ENCODE data around the gene PSTPIP1.

The PSTPIP1 gene

DNA sequence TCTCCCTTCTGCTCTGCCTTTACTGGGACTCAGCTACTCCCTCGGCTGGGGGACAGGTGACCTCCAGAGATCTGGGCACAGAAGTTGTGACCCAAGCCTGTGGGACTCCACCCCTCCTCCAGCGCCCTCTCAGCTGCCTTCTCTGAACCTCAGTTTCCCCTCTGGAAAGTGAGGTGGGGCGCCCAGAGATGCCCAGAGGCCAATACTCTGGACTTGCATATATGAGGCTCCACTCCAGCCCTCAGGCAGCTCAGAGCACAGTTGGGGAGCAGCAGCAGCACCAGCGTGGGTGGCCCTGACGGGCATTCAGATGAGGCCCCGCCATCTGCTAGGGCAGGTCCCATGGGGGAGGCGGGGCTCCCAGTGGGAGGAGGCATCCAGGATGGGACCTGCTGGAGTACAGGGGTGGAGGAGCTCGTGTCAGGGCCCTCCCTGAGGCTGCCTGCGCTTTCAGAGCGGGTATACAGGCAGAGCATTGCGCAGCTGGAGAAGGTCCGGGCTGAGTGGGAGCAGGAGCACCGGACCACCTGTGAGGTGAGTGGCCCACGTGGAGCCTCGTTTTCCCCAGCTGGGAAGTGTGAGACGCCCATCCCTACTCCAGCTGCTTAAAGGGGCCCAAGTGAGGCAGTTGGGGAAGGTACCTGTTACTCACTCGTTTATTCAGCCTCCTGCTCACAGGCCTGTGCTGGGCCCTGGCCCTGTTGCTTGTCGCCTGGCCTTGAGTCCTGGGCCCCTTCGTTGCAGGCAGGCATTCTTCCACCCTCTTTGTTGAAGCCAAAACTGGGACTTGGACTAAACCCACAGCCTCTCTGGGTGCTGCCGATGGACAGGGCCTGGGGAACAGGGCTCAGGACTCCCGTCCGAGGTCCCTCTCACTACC lies 35.4 kb downstream of the PSTPIP1 start:
- no peak for DNase-seq (ENCODE audit: low spot score)

DNA sequence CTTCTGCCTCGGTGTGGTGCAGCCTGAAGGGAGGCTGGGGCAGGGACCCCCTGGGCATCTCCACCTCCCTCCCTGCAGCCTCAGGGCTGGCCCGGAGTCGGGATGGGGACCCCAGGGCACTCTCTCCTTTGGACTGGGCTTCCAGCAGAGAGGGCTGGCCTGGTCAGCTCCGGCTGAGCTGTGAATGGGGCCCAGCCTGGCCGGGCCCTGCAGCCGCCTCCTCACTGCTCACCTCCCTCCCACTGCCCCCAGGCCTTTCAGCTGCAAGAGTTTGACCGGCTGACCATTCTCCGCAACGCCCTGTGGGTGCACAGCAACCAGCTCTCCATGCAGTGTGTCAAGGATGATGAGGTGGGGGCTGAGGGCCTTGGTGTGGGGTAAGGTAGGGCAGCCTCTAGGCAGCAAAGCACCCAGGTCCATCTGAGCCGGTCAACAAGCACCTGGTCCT lies 36.0 kb downstream of the PSTPIP1 start:
- DNase-seq (ENCODE audit: low spot score), result no peak

DNA sequence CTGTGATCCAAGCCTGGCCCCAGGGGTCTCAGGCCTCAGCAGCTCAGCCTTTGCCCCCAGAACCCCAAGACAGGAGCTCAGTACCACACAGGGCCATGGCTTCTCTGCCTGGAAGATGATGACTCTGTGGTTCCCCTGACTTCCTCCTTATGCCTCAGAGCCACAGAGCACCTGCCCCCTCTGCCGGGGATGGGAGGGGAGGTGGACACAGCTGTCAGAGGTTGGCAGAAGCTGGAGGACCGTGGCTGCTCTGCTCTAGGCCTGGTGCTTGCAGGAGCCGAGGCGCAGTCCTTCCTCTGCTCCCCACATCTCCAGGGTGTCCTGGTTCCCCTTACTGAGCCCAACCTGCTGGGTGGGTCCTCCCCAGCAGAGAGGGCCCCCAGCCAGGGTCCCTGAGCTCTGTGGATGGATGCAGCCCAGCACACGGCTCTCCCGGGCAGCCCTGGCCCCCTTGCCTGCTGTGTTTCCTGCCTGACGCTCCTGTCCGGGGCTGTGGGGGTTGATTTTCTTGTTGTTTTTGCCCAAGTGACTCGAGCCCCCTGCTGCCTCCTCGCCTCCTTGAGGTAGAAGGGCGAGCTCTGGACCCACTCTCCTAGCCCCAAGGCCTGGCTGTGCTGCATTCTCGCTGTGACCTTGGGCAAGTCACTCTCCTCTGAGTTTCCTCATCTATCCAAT lies 36.6 kb downstream of the PSTPIP1 start:
- peak; percentile 37 for DNase-seq (ENCODE audit: low spot score)

DNA sequence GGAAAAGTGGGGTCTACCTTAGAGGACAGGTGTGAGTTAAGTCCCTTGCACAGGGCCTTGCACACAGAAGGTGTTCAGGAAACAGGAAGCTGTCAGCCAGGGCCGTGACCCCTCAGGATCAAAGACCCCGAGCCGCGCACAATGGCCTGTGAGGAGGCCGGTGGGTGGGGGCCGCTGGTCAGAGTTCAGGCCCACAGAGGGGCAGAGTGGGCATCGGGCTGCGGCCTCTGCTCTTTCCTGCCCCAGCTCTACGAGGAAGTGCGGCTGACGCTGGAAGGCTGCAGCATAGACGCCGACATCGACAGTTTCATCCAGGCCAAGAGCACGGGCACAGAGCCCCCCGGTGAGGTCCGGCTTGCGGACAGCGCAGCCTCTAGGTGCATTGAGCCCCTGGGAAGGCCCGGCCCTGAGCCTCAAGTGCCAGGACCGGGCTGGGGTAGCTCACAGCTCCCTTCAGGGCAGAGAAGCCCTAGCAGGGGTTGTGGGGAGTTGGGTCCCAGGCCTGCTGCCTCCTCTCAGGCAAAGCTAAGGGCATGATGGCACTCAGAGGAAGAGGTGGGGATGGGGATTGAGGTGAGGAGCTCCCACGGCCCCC lies 37.2 kb downstream of the PSTPIP1 start:
- no peak for DNase-seq (ENCODE audit: low spot score)

DNA sequence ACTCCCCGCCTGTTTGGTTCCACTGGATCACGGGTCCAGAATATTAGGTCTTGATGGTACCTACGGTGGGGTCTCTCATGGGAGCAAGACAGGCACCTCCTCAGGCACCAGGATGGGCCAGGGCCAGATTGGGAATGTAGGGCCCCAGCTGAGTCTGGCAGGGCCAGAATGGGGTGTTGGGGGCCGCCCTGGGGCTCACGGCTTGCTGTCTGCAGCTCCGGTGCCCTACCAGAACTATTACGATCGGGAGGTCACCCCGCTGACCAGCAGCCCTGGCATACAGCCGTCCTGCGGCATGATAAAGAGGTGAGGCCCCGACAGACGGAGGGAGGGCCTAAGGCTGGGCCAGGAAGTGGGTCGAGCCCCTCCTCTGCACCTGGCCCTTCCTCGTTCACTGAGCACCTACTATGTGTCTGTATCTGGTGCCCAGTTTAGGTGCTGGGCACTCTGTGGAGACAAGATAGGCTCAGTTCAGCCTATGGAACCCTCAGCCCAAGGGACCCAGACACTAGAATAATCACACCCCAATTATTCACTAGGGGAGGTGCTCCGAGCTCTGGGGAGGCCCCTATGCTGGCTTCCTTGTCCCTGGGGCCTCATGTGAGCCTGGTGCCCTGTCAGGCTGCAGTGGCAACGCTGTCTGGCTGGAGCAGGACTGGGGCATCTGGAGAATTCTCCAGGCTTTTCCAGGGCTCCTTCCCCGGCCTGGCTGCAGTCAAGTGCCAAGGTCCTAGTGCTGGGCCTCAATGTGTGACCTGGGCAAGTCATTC lies 37.9 kb downstream of the PSTPIP1 start:
- no peak for DNase-seq (ENCODE audit: low spot score)

DNA sequence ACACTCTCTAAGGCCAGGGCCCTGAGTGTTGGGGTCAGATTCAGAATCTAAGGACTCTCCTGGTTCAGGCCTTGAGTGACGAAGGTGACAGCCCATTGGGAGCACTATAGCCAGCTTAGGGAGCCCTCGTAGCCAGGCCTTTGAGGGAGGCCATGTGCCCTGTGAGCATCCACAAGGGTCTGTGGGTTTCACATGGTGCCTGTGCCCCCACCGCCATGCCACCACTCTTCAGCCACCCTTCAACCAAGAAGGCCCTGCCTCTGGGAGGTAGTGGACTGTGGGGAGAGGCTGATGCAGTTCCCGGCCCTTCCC lies 38.4 kb downstream of the PSTPIP1 start:
- DNase-seq (ENCODE audit: low spot score), result no peak

DNA sequence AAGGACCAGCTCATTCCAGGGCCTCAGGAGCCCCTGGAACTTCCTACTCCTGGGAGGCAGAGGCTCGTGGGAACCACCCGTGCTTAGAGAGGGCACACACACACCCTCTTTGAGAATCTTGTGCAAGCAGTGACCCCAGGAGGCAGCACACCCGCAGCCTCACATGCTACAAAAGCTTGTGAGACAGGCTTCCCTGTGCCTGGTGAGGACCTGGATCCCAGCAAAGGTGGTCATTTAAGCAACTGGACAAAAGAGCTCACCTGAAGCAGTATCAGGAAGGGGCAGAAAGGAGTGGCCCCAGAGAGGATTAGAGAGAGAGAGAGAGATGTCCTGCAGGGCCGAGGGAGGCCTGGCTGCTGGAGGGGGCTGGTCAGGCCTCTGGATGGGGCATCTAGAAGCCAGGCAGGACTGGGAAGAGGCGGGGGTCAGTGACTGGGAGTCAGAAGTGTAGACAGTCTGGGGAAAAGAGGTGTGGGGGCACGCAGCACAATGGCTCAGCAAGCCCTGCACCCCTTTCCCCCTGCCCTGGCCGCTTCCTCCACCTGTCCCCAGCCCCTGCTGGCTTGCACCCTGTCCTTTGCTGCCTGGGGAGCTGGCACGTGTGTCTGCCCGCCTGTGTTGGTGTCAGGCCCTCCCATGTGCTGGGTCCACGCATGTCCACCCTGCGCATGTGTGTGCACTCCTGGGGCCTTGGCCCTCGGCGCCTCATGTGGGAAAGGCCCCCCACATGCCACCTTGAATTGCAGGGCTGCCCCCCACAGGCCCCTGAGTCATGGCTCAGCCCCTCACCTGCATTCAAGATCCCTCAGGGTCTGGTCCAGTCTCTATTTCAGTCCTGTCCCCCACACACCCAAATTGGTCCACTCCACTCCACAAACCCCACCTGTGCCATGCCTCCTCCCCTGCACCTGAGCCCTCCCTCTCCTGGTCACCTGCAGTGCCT lies 39.1 kb downstream of the PSTPIP1 start:
- no peak for DNase-seq (ENCODE audit: low spot score)

DNA sequence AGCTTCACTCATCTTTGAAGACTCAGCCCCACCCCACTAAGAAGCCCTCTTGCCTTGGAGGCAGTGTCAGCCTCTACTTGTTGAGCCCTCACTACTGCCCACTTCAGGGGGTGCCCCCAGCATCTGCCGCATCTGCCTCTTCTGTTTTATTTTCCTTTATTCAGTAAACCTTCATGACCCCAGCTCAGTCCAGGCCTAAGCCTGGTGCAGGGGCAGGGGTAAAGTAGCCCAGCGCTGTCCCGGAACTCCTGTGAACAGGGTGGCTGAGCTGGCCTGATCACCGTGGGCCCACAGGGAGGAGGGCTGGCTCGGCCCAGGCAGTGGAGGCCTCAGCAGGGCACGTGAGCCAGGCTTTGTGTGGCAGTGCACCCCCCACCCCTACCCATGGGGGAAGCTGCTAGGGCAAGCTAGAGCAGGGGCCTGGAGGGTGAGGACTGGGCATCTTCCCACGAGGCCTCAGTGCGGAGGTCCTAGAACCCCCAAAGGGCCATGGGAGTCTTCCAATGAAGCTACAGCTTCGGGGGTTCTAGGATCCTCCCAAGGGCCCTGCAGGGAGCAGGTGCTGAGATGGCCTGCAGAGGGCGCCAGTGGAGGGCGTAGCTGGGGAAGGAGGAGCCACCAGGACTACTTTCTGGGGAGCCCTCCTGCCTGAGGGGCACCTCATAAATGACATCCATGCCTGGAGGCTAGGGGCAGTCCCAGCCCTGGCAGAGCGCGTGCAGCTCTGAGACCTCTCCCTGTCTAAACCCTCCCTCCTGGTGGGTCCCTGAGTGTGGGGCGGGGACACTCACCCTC lies 40.0 kb downstream of the PSTPIP1 start:
- DNase-seq (ENCODE audit: low spot score), result no peak

DNA sequence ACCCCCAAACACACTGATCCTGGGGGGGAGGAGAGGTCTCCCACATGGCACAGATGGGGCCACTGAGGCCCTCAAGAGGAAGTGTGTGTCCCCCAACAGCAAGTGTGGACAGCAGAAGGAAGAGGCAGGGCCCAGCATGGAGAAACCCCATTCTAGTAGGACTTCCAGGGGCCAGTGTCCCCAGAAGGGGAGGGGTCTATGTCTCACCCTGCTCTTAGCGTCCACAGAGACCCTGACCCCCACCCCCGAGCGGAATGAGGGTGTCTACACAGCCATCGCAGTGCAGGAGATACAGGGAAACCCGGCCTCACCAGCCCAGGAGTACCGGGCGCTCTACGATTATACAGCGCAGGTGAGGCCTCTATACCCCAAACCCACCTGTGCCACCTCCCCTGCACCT lies 40.7 kb downstream of the PSTPIP1 start:
- no peak for DNase-seq (ENCODE audit: low spot score)

DNA sequence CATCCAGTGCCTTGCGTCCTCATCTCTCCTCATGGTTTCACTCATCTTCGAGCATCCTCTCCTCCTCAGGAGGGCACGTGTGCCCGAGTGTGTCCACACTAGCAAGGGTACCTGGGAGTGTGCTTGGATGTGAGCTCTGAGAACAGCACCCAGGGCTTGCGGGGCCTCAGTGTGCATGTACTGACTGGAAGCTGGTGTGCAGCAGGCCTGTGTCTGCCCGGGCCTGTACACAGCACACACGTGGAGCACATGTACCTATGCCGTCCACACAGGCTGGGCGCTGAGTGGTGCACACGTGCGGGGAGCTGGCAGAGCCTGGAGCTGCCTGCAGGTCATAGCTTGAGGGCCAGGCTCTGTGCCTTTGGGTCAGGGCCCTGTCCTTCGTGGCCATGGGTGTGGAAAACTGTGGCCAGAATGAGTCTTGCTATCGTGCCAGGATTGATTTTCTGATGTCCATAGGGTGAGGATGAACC lies 41.1 kb downstream of the PSTPIP1 start:
- no peak for DNase-seq (ENCODE audit: low spot score)

DNA sequence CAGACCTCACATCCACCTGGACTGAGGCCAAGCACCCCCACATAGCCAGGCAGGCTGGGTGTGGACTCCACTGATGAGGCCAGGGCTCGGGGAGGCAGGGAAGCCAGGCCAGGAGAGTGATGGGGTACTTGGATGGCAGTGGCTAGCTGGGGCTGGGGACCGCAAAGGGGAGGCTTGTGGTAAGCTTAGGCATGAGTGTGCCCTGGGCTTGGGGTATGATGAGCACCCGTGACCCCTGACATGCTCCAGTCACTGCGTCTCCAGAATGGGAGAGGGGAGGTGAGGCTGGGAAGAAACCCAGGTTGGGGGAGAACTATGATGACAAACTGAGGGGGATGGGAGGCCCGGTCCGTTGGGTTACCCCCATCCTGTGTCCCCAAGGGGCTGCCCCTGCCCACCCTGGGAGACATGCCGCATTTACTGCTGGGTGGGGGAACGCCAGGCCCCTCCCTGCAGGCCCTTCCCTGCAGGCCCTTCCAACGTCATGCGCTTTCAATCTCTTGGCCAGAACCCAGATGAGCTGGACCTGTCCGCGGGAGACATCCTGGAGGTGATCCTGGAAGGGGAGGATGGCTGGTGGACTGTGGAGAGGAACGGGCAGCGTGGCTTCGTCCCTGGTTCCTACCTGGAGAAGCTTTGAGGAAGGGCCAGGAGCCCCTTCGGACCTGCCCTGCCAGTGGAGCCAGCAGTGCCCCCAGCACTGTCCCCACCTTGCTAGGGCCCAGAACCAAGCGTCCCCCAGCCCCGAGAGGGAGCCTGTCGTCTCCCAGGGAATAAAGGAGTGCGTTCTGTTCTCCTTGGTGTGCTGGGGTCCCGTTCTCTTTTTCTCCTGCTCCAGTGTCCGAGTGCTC lies 41.8 kb downstream of the PSTPIP1 start:
- no peak for DNase-seq (ENCODE audit: low spot score)

DNA sequence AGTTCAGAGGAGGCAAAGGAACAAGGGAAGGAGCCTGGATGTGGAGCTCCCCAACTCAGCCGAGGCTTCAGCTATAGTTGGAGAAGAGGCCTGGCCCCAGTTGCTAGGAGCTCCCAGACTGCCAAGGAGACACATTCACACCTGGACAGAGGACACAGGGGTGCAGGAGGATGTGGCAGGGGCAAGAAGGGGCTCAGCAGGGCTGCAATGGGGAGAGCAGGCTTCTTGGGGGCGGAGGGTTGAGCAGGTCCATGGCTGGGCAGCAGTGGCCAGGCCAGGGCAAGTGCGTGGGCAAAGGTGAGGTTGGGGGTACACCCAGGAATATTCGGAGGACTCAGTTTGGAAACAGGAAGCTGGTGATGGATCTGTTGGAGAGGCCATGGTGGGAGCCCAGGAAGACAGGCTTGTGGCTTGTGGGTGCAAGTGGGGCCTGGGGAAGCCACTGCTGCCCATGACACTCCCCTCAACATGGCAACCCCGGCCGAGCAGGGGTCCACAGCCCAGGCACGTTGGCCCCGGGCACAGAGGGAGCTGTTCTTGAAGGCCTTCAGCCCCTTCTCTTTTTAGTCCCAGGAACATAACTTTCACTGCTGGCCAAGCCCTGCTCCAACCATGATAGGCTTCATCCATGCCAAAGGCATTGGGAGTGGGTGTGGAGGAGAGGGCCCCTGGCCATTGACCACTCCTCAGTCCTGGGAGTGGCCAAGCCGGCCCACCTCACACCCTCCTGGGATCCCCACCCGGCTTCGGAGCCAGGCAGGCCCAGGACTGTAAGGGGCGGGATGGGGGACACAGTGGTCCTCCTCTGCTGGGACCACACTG lies 42.7 kb downstream of the PSTPIP1 start:
- DNase-seq (ENCODE audit: low spot score), result no peak

DNA sequence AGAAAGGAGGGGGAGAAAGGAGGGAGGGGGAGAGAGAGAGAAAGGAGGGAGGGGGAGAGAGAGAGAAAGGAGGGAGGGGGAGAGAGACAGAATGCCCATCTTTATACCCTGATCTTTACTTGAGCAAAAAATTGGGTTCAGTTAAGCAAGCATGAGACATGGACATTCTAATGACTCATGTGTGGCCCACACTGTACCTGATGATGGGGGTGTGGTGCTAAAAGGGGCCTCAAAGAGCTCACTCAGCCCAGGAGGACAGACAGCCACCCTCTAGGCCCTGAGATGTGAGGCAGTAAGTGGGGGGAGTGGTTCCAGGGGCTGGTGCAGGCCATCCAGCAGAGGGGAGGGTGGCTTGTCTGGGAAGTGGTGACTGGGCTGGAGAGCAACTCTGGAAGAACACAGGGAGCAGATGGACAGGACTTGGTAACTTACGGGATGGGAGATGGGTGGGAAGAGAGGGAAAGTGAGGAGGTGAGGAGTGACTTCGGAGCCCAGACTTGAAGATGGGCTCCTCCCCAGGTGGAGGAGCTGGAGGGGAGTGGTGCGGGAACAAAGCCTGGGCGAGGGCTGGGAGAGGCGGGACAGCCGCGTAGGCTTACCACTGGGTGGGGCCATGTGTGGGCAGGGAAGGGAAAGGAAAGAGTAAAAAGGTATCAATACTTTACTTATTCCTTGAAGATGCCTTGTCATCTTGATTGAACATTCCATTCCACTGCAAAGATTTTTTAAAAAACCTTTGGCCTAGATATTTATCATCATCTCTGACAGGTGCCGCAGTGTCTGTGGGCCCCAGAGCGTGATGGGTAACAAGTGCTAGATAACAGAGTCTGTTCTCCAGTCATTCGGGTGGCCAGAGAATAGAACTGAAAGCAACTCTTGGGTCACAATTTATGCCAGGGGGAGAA lies 43.6 kb downstream of the PSTPIP1 start:
- DNase-seq (ENCODE audit: low spot score), result no peak

DNA sequence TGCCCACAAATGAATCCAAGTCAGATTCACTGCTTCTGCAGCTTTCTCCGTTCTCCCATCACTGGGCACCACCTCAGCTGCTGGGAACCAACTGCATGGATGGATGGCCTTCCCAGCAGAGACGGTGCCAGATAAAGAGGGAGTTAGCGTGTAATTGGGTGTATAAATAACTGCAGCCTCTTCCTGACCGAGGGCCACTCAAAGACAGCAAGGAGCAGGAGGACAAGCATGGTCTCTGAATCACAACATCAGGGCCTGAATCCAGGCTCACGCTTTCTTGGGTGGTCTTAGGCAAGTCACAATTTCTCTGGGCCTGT lies 44.2 kb downstream of the PSTPIP1 start:
- DNase-seq (ENCODE audit: low spot score), result no peak

DNA sequence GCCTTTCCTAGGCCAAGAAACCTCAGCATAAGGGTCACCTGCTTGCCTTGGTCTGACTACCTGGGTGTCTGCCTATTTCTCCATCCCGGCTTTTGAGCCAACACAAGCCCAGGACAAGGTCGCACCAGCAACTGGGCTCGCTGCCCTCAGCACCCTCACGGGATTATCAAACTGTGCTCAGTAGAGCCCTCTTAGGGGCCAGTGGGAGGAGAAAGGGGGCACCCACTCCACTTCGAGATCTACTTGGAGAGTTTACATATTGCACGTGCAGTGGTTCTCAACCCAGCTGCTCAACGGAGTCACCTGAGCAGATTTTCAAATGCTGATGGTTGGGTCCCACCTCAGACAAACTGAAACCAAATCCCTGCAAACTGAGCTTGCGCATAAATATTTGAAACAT lies 44.9 kb downstream of the PSTPIP1 start:
- no peak for DNase-seq (ENCODE audit: low spot score)

DNA sequence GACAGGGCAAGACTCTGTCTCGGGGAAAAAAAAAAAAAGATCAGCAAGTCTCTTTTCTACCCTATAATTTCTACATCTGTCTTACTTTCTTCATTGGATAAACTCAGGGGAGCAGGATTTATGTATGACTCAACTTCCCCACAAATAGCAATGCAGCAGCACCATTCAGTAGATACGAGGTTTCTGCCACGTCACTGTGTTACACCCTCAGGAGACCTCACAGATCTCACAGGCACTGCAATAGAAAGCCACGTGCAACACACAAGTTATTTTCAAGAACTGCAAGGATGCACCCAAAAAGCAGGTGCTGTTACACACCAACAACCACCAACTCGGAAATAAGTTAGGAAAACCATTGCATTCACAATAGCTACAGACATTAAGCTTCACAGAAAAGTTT lies 45.7 kb downstream of the PSTPIP1 start:
- no peak for DNase-seq (ENCODE audit: low spot score)

DNA sequence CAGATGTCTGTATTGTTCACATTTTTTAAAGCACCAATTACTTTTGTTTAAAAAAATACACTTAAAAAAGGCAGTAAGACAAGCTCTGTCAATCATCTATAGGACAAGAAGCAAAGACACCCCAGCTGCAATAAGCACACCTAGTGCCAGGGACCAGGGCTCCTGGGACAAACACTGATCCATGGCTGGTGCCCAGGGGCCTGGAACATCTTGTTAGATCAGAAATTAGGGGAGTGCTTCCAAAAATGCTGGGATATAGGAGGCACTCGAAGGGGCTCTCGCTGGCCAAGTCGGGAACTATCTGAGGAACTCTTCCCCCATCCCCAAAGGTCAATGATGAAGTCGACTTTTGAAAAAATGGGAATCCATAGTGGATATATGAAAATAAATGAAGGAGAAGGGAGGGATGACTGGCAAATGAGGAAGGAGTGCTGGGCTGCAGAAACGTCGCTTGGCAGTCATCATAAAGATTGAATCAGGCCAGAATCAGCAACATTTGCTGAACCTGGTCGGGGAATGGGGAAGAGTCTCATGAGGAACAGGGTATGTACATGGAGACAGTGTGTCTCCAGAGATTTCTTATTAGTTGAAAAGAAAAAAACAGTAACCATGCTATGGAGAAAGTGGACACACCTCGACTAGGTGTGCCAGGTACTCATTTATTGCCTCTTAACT lies 47.5 kb downstream of the PSTPIP1 start:
- DNase-seq (ENCODE audit: low spot score), result no peak
